NCI-H345 treated with DMSO at 0.1 percent for 48 hours (cell line): Measurements from ENCODE around the gene SEMA3G.
A peak's percentile ranks its signal among the peaks of the same experiment; 100 is the strongest.

Source experiments
- DNase-seq: peaks from one replicate; lab custom pipeline; 2025; ENCODE audit not compliant: unreplicated experiment; lab: John Stamatoyannopoulos, UW

SEMA3G gene

DNA sequence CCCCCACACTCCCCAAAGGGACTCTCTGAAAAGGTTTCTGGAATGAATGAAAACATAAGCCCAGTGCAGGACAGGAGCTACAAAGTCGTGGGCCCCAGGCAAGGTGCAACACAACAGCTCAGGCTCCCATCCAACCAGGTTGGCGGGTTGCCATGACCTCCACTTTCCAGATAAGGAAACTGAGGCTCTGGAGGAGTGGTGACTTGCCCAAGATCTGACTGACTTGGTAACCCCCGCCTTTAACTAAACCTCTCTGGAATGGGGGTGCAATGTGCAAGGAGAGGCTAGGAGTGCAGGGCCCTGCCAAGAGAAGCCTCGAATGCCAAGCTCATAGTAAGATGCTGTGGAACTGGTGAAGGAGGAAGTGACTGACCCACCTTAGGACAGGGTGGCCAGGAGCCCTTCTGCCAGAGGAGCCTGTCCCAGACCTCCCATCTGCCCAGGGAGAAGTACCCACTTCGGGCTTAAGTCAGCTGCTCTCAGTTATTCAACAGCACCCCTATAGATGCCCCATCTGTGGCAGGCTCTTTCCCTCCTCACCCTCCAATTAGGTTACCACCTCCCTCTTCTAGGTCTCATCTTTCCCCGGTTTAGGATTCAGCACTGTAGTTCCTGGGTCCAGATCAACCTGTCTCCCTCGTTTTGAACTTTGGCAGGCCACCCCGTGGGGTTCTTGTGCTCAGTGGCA, 9.5 kb upstream of the SEMA3G start:
- DNase-seq: no peak

DNA sequence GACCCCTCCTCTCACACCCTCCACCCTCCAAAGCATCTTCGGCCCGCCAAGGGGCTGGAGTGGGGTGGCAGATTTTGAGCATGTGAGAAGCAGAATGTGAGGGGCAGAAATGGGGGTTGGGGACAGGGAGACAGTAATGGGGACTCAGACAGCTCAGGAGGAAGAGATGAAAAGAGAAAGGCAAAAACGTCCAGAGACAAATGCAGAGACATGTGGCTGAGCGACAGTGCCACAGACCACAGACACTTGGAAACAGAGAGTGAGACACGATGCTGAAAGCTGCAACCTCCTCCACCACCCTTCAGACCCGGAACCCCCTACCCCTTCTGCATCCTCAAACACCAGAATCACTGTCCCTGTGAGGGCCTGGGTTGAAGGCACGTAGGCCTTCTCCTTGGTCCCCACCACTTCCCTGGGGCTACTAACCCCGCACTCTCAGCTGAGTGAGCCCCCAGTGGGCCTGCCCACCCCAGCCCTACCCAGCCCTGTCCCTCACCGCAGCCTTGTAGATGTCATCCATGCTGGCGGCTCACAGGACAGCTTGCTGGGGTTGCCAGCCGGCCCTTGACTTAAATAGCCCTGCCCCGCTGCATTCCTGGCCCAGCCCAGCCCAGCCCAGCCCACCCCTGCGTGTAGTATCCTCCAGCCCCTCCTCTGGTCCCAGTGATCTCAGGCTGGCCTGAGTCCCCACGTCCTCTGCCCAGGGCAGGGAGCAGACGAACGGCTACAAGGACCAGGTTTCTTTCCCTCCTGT, 8.8 kb upstream of the SEMA3G start, which contains the start of gene TNNC1:
Gene TNNC1, minus strand, starts transcription at position 546 of the 754 bp plus-strand sequence. Its CDS starts 26 bp downstream, at position 520.
- no peak for DNase-seq

DNA sequence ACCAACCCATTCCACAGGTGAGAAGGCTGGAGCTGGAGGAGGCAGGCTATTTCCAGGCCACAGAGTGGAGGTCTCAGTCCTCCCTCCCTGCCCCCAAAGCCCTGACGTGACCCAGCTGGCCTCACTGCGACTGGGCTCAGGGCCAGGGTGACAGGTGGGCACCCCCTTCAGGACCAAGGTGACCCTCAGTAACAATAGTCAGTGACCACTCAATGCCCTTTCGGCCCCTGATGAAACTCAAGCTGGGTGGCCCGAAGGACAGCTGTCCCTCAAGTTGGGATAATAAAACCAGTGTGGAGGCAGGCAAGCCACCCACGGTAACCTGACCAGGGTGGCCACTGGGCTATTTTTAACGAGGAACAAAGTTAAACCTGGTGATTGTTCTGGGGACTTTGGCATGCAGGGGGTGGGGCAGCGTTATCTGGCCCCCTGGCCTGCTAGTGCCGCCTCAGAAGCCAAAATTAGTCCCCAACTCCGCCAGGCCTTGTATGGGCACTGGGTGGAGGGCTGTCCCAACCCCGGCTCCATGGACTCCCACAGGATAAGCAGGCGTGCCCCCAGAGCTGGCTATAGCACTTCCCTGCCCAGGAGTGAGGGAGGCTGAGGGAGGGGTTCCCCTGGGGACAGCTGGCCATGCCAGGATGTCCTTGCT, 7.8 kb upstream of the SEMA3G start:
- DNase-seq: no peak

DNA sequence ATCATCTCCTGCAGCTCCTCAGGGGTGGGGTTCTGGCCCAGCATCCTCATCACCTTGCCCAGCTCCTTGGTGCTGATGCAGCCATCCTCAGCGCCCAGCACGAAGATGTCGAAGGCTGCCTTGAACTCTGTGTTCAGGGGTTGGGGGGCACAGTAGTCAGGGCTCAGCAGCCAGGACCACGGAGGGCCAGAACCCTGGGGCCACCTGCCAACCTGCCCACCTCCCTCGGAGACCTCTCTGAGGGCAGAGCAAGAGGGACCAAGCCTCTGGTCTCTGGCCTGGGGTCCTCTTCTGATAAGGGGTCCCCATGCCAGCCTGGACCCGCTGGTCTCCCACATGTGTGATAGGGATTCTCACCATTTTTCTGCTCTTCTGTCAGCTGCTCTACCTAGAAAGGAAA, 7.2 kb upstream of the SEMA3G start:
- DNase-seq: no peak

DNA sequence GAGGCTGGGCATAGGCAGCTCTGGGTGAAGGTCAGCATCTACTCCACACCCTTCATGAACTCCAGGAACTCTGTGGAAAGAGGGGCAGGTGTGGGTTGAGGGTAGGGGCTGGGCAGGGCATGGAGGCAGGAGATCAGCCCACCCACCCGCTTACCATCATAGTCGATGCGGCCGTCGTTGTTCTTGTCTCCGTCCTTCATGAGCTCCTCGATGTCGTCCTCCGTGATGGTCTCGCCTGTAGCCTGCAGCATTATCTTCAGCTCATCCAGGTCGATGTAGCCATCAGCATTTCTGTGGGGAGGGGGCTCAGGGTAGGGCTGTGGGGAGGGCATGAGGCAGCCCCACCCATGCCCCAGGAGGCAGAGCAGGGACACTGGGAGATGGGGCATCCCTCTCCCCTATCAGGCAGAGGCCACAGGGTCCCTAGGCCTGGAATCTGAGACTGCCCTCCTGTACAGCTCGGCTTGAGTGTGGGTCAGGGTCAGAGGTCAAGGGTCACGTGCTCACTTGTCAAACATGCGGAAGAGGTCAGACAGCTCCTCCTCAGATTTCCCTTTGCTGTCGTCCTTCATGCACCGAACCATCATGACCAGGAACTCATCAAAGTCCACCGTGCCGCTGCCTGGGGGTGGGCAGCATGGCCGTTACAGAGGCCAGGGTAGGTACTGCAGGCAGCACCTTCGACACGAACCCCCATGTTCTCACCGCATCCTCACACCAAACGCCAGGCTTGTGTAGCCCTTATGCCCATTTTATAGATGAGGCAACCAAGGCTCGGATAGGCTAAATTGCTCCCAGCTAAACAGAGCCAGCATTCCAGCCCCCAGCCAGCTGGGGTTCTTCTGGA, 6.6 kb upstream of the SEMA3G start:
- DNase-seq: no peak

DNA sequence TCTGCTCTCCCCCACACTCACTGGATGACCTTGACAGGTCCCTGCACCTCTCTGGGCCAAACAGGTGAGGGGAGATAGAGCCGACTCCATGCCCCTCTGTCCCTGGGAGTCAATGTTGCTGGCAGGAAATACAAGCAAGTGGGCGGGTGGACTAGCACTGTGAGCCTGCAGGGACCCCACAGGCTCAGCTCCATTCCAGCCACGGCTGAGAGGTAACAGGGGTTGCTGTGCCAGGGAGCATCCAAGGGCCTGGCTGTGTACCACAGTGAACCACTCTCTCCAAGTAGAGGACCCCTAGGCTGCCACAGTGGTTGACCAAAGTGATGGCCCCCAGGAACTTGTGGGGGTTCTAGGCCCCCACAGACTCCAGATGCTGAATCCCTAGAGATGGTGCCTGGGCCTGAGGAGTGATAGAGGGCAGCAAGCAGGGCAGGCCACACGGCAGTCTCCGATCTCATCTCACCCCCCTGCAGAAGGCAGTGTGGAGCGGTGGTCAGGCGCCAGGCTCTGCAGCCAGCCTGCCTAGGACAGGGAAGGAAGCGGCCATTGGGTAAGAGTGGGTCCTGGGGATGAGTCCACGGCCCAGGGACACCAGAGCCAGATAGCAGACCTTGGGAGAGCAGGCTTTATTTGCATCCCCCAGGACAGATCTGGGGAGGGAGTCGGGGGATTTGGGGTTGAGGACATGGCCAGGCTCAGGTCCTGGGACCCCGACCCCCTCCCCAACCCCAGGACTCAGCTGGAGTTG, 5.8 kb upstream of the SEMA3G start:
- no peak for DNase-seq

DNA sequence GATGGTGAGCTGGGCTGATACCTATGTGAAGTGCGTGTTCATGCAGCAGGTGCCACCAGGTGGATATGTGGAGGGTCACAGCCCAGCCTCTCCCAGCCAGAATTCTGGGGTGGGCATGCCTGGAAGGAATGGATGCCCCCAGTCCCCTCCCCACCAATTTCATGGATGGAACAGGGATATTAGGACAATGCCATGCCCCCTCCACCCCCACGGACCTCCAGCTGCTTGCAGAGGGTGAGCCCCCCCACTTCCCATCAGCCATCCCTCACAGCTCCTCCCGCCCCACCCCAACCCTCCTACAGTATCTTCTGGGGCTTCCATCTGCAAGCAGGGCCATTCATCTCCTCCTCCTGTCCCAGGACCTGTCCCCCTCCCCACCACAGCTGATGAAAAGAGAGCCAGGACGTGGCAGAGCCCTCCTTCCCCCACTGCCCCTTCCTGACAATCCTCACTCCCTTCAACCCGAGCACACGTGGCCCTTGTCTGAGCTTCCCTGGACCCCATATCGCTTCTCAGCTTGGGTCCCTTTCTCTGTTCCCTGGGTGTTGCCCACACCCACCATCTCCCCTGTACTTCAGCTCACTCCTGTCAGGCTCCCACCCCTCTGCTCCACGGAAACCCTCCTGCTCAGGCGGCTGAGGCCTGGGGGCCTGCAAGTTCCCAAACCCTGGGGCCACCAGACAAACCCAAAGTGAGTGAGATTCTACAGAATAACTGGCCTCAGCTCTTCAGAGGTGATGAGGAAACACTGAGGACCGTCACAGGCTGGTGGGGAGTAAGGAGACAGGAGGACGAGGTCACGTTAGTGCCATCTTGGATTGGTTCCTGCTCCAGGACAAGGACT, 2.8 kb upstream of the SEMA3G start:
- DNase-seq: no peak

DNA sequence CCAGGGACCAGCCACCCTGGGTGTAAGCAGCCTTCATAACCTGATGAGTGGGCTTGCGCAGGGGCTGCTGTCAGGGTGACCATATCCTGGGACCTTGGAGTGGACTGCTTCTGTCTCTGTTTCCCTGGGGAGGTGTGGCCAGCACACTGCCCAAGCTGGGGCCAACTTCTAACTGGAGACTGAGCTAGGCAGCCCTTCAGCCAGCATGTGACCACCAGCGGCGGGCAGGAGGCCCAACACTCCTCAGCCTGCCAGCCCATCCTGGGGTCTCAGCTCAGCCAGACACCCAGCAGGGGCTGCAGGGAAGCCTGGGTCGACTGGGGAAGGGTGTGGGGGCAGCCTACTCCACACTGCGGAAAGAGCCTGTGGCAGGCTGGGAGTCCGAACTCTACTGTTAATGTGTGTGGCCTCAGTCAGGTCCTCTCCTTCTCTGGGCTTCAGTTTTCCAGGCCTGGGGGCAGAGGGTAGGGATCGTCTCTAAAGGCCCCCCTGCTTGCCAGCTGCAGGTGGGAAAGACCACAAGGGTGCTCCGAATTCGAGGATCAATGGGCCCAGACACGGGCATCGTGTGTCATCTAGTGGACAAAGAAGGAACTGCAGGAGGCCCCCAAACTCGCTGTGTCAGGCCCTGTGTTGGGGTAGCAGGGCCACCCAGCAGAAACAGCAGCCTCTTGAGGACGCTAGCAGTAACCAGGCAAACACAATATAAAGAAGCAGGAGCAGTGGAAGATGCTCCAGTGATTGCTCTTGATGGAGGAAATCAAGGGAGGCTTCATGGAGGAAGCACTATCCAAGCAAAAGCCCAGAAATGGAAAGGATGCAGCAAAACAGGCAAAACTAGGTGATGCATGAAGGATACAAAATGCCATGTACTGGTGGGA, 2.0 kb upstream of the SEMA3G start:
- peak; percentile 5 for DNase-seq

DNA sequence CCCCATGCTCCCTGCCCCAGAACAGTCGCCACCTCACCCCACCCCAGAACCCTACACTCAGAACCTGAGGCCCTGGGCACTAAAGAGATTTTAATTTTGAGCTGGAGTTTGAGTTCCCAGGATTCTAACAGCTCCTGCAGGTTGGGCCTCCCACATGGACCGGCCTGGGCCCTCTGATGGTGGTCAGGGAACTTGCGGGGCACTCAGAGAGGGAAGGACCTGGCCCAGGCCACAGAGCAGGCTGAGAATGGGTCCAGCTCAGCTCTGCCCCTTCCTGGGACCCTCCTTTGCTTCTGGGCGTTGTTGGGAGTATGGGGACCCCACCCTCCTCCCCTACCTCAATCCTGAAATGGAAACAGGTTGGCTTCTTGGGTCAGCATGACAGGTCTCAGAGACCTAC, 1.1 kb upstream of the SEMA3G start:
- no peak for DNase-seq

DNA sequence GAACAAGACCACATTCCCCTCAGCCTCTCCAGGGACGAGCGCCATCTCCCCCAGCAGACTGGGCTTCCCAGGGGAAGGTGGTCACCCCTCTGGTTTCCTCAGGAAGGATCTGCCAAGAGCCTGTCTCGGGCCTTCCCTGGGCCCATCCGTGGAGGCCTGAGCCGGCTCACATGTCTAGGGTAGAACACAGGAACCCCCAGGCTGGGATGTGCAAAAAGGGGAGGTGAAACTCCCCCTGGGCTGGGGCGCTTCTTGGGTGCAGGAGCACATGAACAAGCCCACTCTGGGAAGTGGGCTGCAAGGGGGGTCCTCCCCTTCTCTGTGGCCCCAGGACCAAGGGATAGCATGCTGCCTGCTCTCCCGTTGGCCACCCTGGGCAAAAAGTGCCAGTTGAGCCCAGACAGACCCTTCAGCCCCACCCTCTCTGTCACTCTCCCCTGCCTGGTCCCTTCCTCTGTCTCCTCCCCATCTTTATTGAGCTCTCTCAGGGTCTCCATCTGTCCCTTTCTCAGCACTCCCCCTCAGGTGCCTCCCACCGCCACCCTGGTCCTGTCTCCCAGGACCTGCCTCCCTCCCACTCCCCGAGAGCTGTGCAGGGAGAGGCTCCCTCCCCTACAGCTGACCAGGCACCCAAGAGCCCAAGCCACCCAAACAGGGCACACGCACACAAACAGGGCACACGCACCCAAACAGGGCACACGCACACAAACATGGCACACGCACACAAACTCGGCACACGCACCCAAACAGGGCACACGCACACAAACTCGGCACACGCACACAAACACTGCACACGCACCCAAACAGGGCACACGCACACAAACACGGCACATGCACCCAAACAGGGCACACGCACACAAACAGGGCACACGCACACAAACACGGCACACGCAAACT, 864 bp downstream of the SEMA3G start:
- no peak for DNase-seq

DNA sequence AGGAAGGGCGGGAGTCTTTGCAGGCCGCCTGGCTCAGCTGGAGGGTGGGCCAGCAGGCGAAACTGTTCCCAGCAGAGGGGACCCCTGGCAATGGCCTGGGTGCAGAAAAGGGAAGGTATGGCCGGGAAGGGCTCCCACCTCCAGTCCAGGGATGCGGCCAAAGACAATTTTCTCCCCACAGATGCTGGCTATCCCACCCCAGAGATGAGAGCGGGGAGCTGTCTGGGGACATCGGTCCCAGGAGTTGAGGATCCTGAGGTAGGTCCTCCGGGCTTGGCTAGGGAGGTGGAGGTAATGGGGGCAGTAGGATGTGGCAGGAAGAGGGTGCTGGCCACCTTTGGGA, 1.7 kb downstream of the SEMA3G start:
- no peak for DNase-seq

DNA sequence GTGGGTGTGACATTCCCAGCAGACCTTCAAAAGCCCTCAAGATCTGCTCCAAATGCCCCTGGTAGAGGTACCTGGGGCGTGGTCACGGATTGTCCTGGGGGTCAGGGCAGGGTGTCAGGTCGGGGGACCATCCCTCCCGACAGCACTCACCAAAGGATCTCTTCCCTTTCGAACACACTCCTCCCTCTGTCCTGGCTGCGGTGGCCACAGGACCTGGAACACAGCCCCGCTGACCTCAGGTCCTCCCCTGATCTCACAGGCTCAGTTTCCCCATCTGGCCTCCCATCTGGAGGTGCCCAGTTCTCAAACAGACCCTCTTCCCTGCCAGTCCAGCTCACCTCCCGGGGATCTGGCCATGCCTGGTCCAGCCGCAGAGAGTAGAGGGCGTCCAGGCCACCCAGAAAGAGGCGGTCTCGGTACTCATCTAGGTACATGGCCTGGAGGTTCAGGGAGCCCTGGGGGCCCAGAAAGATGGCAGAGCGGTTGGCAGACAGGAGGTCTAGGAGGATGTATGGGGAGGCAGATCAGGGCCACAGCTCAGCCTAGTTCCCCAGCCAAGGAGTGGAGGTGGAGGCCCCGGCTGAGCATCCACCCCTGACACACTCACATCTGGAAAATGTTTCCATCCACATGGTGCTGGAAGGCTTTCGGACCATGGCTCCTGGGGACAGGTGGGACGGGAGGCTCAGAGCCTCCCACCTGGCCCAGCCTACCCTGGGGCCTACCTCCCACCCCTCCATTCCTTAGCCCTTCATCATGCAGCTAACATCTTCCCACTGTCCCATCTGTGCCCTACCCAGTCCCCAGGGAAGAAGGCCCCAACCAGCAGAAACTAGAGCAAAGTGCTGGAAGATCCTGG, 2.3 kb downstream of the SEMA3G start:
- DNase-seq: no peak

DNA sequence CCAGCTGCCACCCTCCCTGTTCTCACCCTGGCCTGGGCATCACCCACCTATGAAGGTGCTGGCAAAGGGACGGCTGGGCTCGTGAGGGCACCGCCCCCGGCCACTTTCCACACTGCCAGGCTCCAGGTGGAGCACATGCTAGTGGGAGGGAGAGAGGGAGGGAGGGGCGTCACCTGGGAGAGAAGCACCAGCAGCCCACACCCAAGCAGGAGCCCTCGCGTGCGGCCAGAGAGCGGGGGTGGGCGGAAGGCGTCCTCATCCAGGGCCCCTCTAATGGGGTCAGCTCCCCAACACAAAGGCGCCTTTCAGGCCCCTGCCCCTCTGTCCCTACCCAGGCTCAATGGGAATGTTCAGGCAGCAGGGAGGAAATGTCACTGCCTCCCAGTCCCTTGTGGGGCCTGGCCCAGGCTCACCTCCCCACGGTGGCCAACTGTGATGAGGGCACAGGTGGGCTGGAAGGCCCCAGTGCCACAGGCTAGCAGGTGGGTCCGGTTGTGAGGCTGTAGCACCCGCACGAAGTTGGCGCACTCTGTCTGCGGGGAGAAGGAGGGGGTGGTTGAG, 3.1 kb downstream of the SEMA3G start:
- no peak for DNase-seq

DNA sequence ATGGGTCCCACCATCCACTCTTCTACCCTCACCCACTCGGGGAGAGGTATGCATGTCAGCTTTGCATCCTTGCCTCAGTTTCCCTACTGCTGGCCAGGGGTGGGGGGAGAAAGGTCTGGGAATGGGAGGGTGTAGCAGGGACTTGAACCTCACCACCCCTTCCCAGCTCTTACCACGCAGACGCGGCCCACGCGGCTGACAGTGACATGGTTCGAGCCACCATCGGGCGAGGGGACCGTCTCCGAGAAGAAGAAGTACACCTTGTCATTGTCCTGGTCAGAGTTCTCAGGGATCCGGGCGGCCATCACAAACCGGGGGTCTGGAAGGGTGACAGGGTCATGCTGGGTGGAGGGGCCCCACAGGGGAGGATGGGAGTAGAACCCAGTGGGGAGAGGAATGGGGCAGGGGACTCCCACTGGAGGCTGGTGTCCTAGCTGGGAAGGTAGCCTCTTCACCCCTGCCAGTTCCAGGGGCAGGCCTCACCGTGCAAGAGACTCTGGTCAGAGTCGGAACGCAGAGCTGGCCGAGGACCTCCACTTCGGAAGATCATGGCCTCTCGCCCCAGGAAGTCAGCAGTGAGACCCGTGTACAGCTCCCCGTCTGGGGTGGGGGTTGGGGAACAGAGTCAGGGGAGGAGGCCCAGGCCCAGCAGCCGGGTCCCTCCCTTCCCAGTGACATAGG, 3.7 kb downstream of the SEMA3G start:
- DNase-seq: no peak

DNA sequence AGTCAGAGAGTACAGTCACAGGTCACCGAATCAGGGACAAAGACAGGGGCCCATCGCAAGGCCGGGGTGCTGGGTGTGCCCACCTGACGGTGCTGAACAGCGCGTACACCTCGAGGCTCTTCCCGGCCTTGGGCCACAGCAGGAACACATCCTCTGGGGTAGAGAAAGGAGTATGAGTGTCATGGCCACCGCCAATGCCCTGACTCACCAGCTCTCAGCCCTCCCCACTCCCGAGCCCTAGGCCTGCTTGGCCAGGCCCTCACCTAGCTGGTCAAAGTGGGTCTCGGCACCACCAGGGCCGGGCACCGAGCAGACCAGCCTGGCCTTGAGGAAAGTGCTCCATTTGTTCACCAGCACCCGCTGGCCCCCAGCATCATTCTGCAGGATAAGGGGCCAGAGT, 4.2 kb downstream of the SEMA3G start:
- no peak for DNase-seq

DNA sequence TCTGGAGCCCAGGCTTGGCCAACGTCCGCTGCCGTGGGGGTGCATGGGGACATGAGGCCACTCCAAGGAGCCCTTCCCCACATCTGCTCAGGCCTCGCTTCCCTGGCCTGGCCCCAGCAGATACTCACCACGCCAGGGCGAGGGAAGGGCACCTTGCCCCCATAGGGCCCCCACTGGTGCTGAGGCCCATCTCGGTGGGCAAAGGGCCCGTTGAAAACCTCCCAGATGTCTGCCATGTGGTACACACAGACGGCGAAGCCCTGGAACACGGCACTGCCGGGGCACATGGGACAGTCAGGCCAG, 4.7 kb downstream of the SEMA3G start:
- DNase-seq: no peak
